BE2C (cell line): ENCODE results near the gene SMG5.

Experiments used
- DNase-seq: peaks from one replicate; pipeline ENCODE4 v3.0.0-alpha.2; 2020
- H3K27me3 ChIP-seq: fragments of 250-450 bp; sonication (Bioruptor Pico); 2 replicates; pipeline ENCODE4 v1.5.1; 2020; ENCODE audit warnings: mild to moderate bottlenecking
- H3K36me3 ChIP-seq: fragments of 250-450 bp; sonication (Bioruptor Pico); 2 replicates; pipeline ENCODE4 v1.5.1; 2020; ENCODE audit warnings: mild to moderate bottlenecking
- H3K4me1 ChIP-seq: fragments of 250-450 bp; sonication (Bioruptor Pico); 2 replicates; pipeline ENCODE4 v1.5.1; 2020
- H3K4me3 ChIP-seq: 2 replicates; pipeline ENCODE4 v1.5.1; 2011; ENCODE audit warnings: low read depth, low read length
- H3K9me3 ChIP-seq: fragments of 250-450 bp; sonication (Bioruptor Pico); 2 replicates; pipeline ENCODE4 v1.5.1; 2020
- CTCF ChIP-seq: IDR thresholded peaks from 2 replicates; pipeline ENCODE4 v1.5.1; 2012; ENCODE audit warnings: mild to moderate bottlenecking, low read depth, low read length

Gene SMG5

GRCh38 chr1:156291226-156292061 is 8.8 kb upstream of the SMG5 start:
- Histone ChIP-seq H3K36me3 (peaks cover 4% of the 10 kb centered on the region), H3K4me3 (peak overlapping the region; percentile 56), H3K9me3 (no peaks in the 10 kb centered on the region), H3K4me1 (no peaks in the 10 kb centered on the region), H3K27me3 (no peaks in the 10 kb centered on the region)
- no peak for TF ChIP-seq CTCF
- peak; percentile 87 for DNase-seq

GRCh38 chr1:156289857-156290256 is 7.2 kb upstream of the SMG5 start:
- H3K9me3 ChIP-seq: no peaks in the 10 kb centered on the region

GRCh38 chr1:156286061-156286460 is 3.4 kb upstream of the SMG5 start:
- DNase-seq: no peak
- peaks cover 9% of the 10 kb centered on the region for H3K36me3 ChIP-seq
- H3K9me3 ChIP-seq: no peaks in the 10 kb centered on the region
- no peak overlapping the region for H3K4me3 ChIP-seq
- peaks cover 1% of the 10 kb centered on the region; the same call in 1 of the 2 replicates for H3K4me1 ChIP-seq
- H3K27me3 ChIP-seq: no peaks in the 10 kb centered on the region
- no peak for TF ChIP-seq CTCF

More at GRCh38 chr1:156289857-156290256, 7.2 kb upstream of the SMG5 start:
- no peak for TF ChIP-seq CTCF
- no peaks in the 10 kb centered on the region for H3K4me1 ChIP-seq
- H3K4me3 ChIP-seq: no peak overlapping the region
- peaks cover 4% of the 10 kb centered on the region for H3K36me3 ChIP-seq
- DNase-seq: no peak
- no peaks in the 10 kb centered on the region for H3K27me3 ChIP-seq

GRCh38 chr1:156285437-156285836 is 2.8 kb upstream of the SMG5 start:
- no peak for TF ChIP-seq CTCF
- H3K36me3 ChIP-seq: peaks cover 11% of the 10 kb centered on the region
- no peaks in the 10 kb centered on the region for H3K27me3 ChIP-seq
- peaks cover 5% of the 10 kb centered on the region; the same call in 1 of the 2 replicates for H3K4me1 ChIP-seq
- H3K4me3 ChIP-seq: no peak overlapping the region
- H3K9me3 ChIP-seq: no peaks in the 10 kb centered on the region
- DNase-seq: no peak

- H3K9me3 ChIP-seq: no peaks in the 10 kb centered on the region
Measured at GRCh38 chr1:156284757-156285156, 2.1 kb upstream of the SMG5 start.

More at GRCh38 chr1:156284757-156285156, 2.1 kb upstream of the SMG5 start:
- Histone ChIP-seq H3K36me3 (peaks cover 18% of the 10 kb centered on the region), H3K4me3 (no peak overlapping the region), H3K4me1 (peaks cover 5% of the 10 kb centered on the region; the same call in 1 of the 2 replicates), H3K27me3 (no peaks in the 10 kb centered on the region)
- no peak for TF ChIP-seq CTCF
- no peak for DNase-seq
